HCT116 (cell line): ENCODE data around the gene VTI1A. TPM values are rescaled to one million over a fixed set of nuclear protein-coding genes. Genes with fewer than 3 reads are reported as not detected.

Source experiments
- ATAC-seq: fragments of 200-7000 bp; cut with Tn5 transposase; 2 replicates; pipeline ENCODE4 v1.9.1; 2020; ENCODE audit warnings: mild to moderate bottlenecking, moderate library complexity
- BruUV-seq: library from RNA; stranded (reverse); fragments of 400-500 nt; replicated peaks from 2 replicates; lab custom pipeline; 2021; lab: Mats Ljungman, UMichigan
- CTCF ChIA-PET: fragments of 300-600 bp; sonication (Branson Sonifier 250); formaldehyde crosslinking; loops from one replicate; lab custom pipeline; 2021; ENCODE audit warnings: antibody characterized with exemption; lab: Charles Lee
- POLR2A ChIA-PET: fragments of 300-600, 350-600 bp; sonication (Branson Sonifier 250); formaldehyde crosslinking; loops from one replicate; lab custom pipeline; 2021; ENCODE audit warnings: antibody characterized with exemption; lab: Charles Lee
- RAD21 ChIA-PET, 2 experiments: fragments of 300-600 bp; sonication (Branson Sonifier 250); formaldehyde crosslinking; loops; one replicate each; lab custom pipeline; 2023; ENCODE audit warnings: low total read pairs in 2 of 2; ENCODE audit not compliant: uncharacterized antibody in 2 of 2, unreplicated experiment in 2 of 2, low non-redundant PET in 1 of 2; lab: Charles Lee
- DNase-seq: peaks from one replicate; pipeline ENCODE4 v3.0.0-alpha.2; 2010; ENCODE audit warnings: low read depth, low spot score
- H2AFZ ChIP-seq: fragments of 200-600 bp; shearing (Covaris generic), sonication (generic); 2 replicates; pipeline ENCODE4 v1.6.1; 2017; ENCODE audit warnings: low read depth, mixed run types, mixed read lengths, antibody characterized with exemption, low read length; ENCODE audit not compliant: poor library complexity, severe bottlenecking
- H3K27ac ChIP-seq: 2 replicates; pipeline ENCODE4 v1.5.1; 2012; ENCODE audit warnings: low read depth, low read length
- H3K27me3 ChIP-seq: fragments of 200-600 bp; sonication (generic); 2 replicates; pipeline ENCODE4 v1.6.1; 2016; ENCODE audit warnings: mixed run types, low read length, mixed read lengths; ENCODE audit not compliant: insufficient read depth
- H3K36me3 ChIP-seq, 2 experiments: fragments of 200-500 bp in 1 of 2; fragments of 200-600 bp in 1 of 2; sonication (Bioruptor generic) in 1 of 2; sonication (generic) in 1 of 2; 2 replicates each; pipeline versions ENCODE4 v1.5.1 to v1.6.1; 2014 to 2016; ENCODE audit warnings: low read length in 2 of 2, inconsistent platforms in 1 of 2, mixed read lengths in 1 of 2, mixed run types in 1 of 2; ENCODE audit not compliant: insufficient read depth in 2 of 2, control insufficient read depth in 1 of 2
- H3K4me1 ChIP-seq, 2 experiments: fragments of 200-600 bp in 1 of 2; sonication (generic) in 1 of 2; 2 replicates each; pipeline versions ENCODE4 v1.5.1 to v1.6.1; 2012 to 2017; ENCODE audit warnings: low read length in 2 of 2, inconsistent platforms in 1 of 2, mild to moderate bottlenecking in 1 of 2, mixed read lengths in 1 of 2, mixed run types in 1 of 2, moderate library complexity in 1 of 2; ENCODE audit not compliant: insufficient read depth in 2 of 2, control insufficient read depth in 1 of 2
- H3K4me2 ChIP-seq: fragments of 200-600 bp; sonication (generic); 2 replicates; pipeline ENCODE4 v1.6.1; 2017; ENCODE audit warnings: mixed run types, low read length, mixed read lengths
- H3K4me3 ChIP-seq, 2 experiments: fragments of 200-600 bp in 1 of 2; sonication (generic) in 1 of 2; replicated peaks in 1 of 2; 2 replicates each; pipeline ENCODE4 v1.5.1; 2011 to 2016; ENCODE audit warnings: low read length in 2 of 2, control low read depth in 1 of 2, low read depth in 1 of 2, mild to moderate bottlenecking in 1 of 2, mixed read lengths in 1 of 2, mixed run types in 1 of 2
- H3K79me2 ChIP-seq: fragments of 200-600 bp; sonication (generic); 2 replicates; pipeline ENCODE4 v1.6.1; 2017; ENCODE audit warnings: mild to moderate bottlenecking, mixed run types, low read length, moderate library complexity, mixed read lengths; ENCODE audit not compliant: insufficient read depth
- H3K9ac ChIP-seq: fragments of 200-600 bp; sonication (generic); 2 replicates; pipeline ENCODE4 v1.6.1; 2016; ENCODE audit warnings: low read length, mixed read lengths
- H3K9me2 ChIP-seq: fragments of 200-600 bp; sonication (generic), shearing (Covaris generic); 2 replicates; pipeline ENCODE4 v1.6.1; 2017; ENCODE audit warnings: mixed run types, mild to moderate bottlenecking, moderate library complexity; ENCODE audit not compliant: insufficient read depth
- H3K9me3 ChIP-seq, 2 experiments: fragments of 200-500 bp in 1 of 2; fragments of 200-600 bp in 1 of 2; sonication (Bioruptor generic) in 1 of 2; sonication (generic) in 1 of 2; 2 replicates each; pipeline ENCODE4 v1.6.1; 2014 to 2017; ENCODE audit warnings: low read length in 2 of 2, mixed read lengths in 2 of 2, inconsistent platforms in 1 of 2, low read depth in 1 of 2, mild to moderate bottlenecking in 1 of 2, mixed run types in 1 of 2, moderate library complexity in 1 of 2; ENCODE audit not compliant: control insufficient read depth in 1 of 2, insufficient read depth in 1 of 2
- H4K20me1 ChIP-seq: fragments of 200-600 bp; sonication (generic), shearing (Covaris generic); 2 replicates; pipeline ENCODE4 v1.6.1; 2017; ENCODE audit warnings: mixed run types, mild to moderate bottlenecking, moderate library complexity; ENCODE audit not compliant: insufficient read depth
- POLR2AphosphoS5 ChIP-seq: IDR thresholded peaks from 2 replicates; pipeline ENCODE4 v1.6.1; 2011; ENCODE audit warnings: mild to moderate bottlenecking, low read depth, low read length, moderate library complexity
- TCF7L2 ChIP-seq: IDR thresholded peaks from 2 replicates; pipeline ENCODE4 v1.7.0; 2011; ENCODE audit warnings: borderline replicate concordance, inconsistent platforms; ENCODE audit not compliant: insufficient read depth, insufficient read length; ENCODE audit errors: extremely low read depth
- YY1 ChIP-seq: IDR thresholded peaks from 2 replicates; pipeline ENCODE4 v1.6.1; 2011; ENCODE audit warnings: low read length, low read depth, moderate library complexity, mild to moderate bottlenecking; ENCODE audit not compliant: insufficient replicate concordance; ENCODE audit errors: extremely low read depth
- ZNF274 ChIP-seq: fragments of 200-500 bp; sonication (Bioruptor generic); IDR thresholded peaks from 2 replicates; pipeline ENCODE4 v1.6.1; 2014; ENCODE audit warnings: mild to moderate bottlenecking, low read depth, low read length, inconsistent platforms
- intact Hi-C: fragments of 100-400 bp; cut with micrococcal nuclease; formaldehyde crosslinking; loops from 2 replicates; pipeline ENCODE4 v1.10.0; 2022
- total RNA-seq: library from RNA; stranded (reverse); gene quantifications from one replicate; pipeline ENCODE4 v1.2.1, GENCODE V29; 2021; ENCODE audit not compliant: unreplicated experiment
- TF ChIP-seq, protein P1 (sequence below), 3 experiments: fragments of 200-600 bp in 1 of 3; sonication (generic) in 1 of 3; IDR thresholded peaks in 2 of 3; conservative IDR thresholded peaks in 1 of 3; 2 replicates each; pipeline ENCODE4 v1.5.1; 2012 to 2017; ENCODE audit warnings: low read depth in 2 of 3, low read length in 2 of 3, antibody characterized with exemption in 1 of 3, borderline replicate concordance in 1 of 3, control low read depth in 1 of 3, mild to moderate bottlenecking in 1 of 3, mixed read lengths in 1 of 3, mixed run types in 1 of 3, moderate library complexity in 1 of 3; ENCODE audit not compliant: insufficient read depth in 1 of 3
- TF ChIP-seq, protein P2 (sequence below): IDR thresholded peaks from 2 replicates; pipeline ENCODE4 v1.6.1; 2011; ENCODE audit warnings: mild to moderate bottlenecking, low read length, moderate library complexity; ENCODE audit not compliant: insufficient replicate concordance; ENCODE audit errors: extremely low read depth

The VTI1A gene
- total RNA-seq, 1 experiment from 2014 or later, result 80.7 TPM

DNA sequence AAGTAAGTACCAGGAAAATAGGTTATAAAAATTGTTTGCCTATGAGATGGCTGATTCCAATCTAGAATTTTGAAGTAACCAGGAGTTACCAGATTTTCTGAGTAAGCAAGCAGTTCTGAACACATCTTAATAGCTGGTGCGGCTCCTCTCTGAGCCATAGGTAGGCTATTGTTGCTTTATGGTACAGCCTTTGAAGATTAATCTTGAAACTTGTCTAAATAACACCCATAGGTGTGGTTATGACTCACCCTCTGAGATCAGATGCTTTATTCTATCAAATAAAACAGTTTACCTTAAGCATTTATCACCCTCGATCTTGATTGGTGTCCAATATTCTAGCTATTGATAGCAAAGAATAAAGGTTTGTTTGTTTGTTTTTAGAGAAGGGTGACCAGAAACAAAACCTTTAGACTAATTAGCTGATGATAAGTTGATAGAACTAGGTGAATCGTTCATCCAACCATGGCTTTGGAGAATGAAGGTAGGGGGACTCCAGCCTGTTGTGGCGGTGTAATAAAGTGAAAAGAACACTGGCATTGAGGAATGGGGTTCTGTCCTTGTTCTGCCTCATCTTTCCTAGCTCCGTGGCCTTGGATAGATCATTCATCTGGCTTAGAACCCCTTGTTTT, 72.2 kb downstream of the VTI1A start:
- Histone ChIP-seq H3K36me3 (0 out of 4 replicates have a peak, but pooled peaks cover 0 to 5% of the 10 kb centered on the region in 2 experiments), H3K9ac (peak overlapping the region; percentile 68), H3K9me3 (no peaks in the 10 kb centered on the region), H3K4me3 (peak overlapping the region in 1 of 2 experiments; percentile 23; a peak in 2 of 4 replicates), H3K79me2 (peaks cover 71% of the 10 kb centered on the region), H3K27me3 (no peaks in the 10 kb centered on the region), H3K4me1 (peaks cover 86 to 100% of the 10 kb centered on the region in 2 experiments), H3K27ac (peak overlapping the region; percentile 94), H4K20me1 (no peaks in the 10 kb centered on the region), H2AFZ (no peak overlapping the region), H3K4me2 (peak overlapping the region; percentile 67), H3K9me2 (no peaks in the 10 kb centered on the region)
- BruUV-seq, result no TSS peak
- peak; percentile 76 for ATAC-seq
- intact Hi-C loops, result loop anchor here (2.0 to 5.0 kb wide), 2 partner anchors 28 to 132 kb away; no protein-coding TSS in a partner anchor
- peak; percentile 61 for TF ChIP-seq YY1
- TF ChIP-seq, protein P1, sequence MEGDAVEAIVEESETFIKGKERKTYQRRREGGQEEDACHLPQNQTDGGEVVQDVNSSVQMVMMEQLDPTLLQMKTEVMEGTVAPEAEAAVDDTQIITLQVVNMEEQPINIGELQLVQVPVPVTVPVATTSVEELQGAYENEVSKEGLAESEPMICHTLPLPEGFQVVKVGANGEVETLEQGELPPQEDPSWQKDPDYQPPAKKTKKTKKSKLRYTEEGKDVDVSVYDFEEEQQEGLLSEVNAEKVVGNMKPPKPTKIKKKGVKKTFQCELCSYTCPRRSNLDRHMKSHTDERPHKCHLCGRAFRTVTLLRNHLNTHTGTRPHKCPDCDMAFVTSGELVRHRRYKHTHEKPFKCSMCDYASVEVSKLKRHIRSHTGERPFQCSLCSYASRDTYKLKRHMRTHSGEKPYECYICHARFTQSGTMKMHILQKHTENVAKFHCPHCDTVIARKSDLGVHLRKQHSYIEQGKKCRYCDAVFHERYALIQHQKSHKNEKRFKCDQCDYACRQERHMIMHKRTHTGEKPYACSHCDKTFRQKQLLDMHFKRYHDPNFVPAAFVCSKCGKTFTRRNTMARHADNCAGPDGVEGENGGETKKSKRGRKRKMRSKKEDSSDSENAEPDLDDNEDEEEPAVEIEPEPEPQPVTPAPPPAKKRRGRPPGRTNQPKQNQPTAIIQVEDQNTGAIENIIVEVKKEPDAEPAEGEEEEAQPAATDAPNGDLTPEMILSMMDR (IDR thresholded peaks at IDR 0.05 in 2 of 3, conservative IDR thresholded peaks at IDR 0.05 in 1 of 3; ENCODE audit: borderline replicate concordance in 1 of 3, insufficient read depth in 1 of 3, low read depth in 2 of 3, low read length in 2 of 3), result no peak
- TF ChIP-seq ZNF274, result no peak
- peak; percentile 80 for TF ChIP-seq POLR2AphosphoS5
- TF ChIP-seq, protein P2, sequence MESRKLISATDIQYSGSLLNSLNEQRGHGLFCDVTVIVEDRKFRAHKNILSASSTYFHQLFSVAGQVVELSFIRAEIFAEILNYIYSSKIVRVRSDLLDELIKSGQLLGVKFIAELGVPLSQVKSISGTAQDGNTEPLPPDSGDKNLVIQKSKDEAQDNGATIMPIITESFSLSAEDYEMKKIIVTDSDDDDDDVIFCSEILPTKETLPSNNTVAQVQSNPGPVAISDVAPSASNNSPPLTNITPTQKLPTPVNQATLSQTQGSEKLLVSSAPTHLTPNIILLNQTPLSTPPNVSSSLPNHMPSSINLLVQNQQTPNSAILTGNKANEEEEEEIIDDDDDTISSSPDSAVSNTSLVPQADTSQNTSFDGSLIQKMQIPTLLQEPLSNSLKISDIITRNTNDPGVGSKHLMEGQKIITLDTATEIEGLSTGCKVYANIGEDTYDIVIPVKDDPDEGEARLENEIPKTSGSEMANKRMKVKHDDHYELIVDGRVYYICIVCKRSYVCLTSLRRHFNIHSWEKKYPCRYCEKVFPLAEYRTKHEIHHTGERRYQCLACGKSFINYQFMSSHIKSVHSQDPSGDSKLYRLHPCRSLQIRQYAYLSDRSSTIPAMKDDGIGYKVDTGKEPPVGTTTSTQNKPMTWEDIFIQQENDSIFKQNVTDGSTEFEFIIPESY, result peak; percentile 89
- TF ChIP-seq TCF7L2, result peak; percentile 100
- CTCF ChIA-PET, result interaction anchor here (0.5 to 2.6 kb wide), 3 partner anchors 8 to 1073 kb away, joined by 3 to 9 read pairs (median 3); no protein-coding TSS in a partner anchor
- POLR2A ChIA-PET, result interaction anchor here (0.5 to 5.6 kb wide), 11 partner anchors 9 to 293 kb away, joined by 3 to 49 read pairs (median 4); no protein-coding TSS in a partner anchor
- RAD21 ChIA-PET, result interaction anchor here (0.6 to 1.3 kb wide), 4 partner anchors 17 to 471 kb away, joined by 3 to 4 read pairs (median 3); no protein-coding TSS in a partner anchor
- peak; percentile 100 for DNase-seq
